Measurements from ENCODE around the gene ALDH9A1. TPM values are rescaled to one million over a fixed set of nuclear protein-coding genes. Genes with fewer than 3 reads are reported as not detected.
A peak's percentile ranks its signal among the peaks of the same experiment; 100 is the strongest.

The ALDH9A1 gene
- total and polyA plus RNA-seq, 2 of the 8 experiments (the other 6 are each of a cell fraction or from before 2014, with no cell fraction given), result 57.6 to 63.8 TPM

GRCh38 chr1:165717918-165718515 is 19.7 kb upstream of the ALDH9A1 start:
- peak overlapping the region; percentile 83; the same call in 1 of the 2 replicates for H2AFZ ChIP-seq (ENCODE audit: low read length)
- peak overlapping the region in 1 of 2 experiments; percentile 36; a peak in 1 of 4 replicates for H3K4me2 ChIP-seq (ENCODE audit: insufficient read depth in 1 of 2, low read depth in 2 of 2, low read length in 2 of 2)
- no peak overlapping the region for H3K9ac ChIP-seq (replicated peaks in 1 of 4; ENCODE audit: extremely low read depth in 1 of 4, low read depth in 3 of 4, low read length in 3 of 4)
- 33% methylated on average over 4 of the region's 4 CpGs; no CpG with 5 or more reads in 1 of the 2 experiments for WGBS, 2 experiments (ENCODE audit: extremely low coverage in 1 of 2, insufficient coverage in 1 of 2, insufficient read length in 1 of 2, insufficient replicate concordance in 2 of 2, low coverage in 1 of 2, low lambda C conversion rate in 2 of 2, missing lambda C conversion rate in 1 of 2)
- H4K20me1 ChIP-seq (replicated peaks in 1 of 2; ENCODE audit: control insufficient read depth in 1 of 2, insufficient read depth in 2 of 2, low read length in 2 of 2), result no peaks in the 10 kb centered on the region
- peak; percentile 89 for FAIRE-seq
- H3K4ac ChIP-seq (replicated peaks; ENCODE audit: insufficient read length, low read depth, low read length), result no peak overlapping the region
- H3K23ac ChIP-seq (ENCODE audit: insufficient read length), result no peak overlapping the region
- no peaks in the 10 kb centered on the region; a peak in 1 of 4 replicates for H3K79me2 ChIP-seq (ENCODE audit: control insufficient read depth in 1 of 2, insufficient read depth in 2 of 2, low read length in 2 of 2)
- no peak overlapping the region for H3K18ac ChIP-seq (ENCODE audit: extremely low read depth, low read length)
- no peak overlapping the region for H2BK15ac ChIP-seq (ENCODE audit: low read length)
- no peak overlapping the region for H2BK12ac ChIP-seq (ENCODE audit: low read depth, low read length)
- no peaks in the 10 kb centered on the region for H3K79me1 ChIP-seq (ENCODE audit: low read depth, low read length)
- no peak overlapping the region for H3K27ac ChIP-seq (ENCODE audit: low read depth, low read length)
- H3K27me3 ChIP-seq (replicated peaks in 1 of 4; ENCODE audit: control insufficient read depth in 3 of 4, extremely low read depth in 1 of 4, insufficient read depth in 3 of 4, low read length in 3 of 4), result no peaks in the 10 kb centered on the region
- TF ChIP-seq, protein P1, sequence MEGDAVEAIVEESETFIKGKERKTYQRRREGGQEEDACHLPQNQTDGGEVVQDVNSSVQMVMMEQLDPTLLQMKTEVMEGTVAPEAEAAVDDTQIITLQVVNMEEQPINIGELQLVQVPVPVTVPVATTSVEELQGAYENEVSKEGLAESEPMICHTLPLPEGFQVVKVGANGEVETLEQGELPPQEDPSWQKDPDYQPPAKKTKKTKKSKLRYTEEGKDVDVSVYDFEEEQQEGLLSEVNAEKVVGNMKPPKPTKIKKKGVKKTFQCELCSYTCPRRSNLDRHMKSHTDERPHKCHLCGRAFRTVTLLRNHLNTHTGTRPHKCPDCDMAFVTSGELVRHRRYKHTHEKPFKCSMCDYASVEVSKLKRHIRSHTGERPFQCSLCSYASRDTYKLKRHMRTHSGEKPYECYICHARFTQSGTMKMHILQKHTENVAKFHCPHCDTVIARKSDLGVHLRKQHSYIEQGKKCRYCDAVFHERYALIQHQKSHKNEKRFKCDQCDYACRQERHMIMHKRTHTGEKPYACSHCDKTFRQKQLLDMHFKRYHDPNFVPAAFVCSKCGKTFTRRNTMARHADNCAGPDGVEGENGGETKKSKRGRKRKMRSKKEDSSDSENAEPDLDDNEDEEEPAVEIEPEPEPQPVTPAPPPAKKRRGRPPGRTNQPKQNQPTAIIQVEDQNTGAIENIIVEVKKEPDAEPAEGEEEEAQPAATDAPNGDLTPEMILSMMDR (IDR thresholded peaks at IDR 0.05; ENCODE audit: control extremely low read depth in 1 of 3, insufficient read depth in 1 of 3, low read depth in 1 of 3, low read length in 3 of 3), result peak in 2 of 3 experiments; percentile 67 to 85; a peak in 3 of 4 replicates
- TF ChIP-seq E2F6 (IDR thresholded peaks at IDR 0.05), result no peak
- 0 out of 2 replicates have a peak, but pooled peaks have one; percentile 1 for TF ChIP-seq CEBPB (IDR thresholded peaks at IDR 0.05; ENCODE audit: low read depth, low read length)
- no peak for TF ChIP-seq BRCA1 (IDR thresholded peaks at IDR 0.05; ENCODE audit: low read depth, low read length)
- no peak for TF ChIP-seq JUND (IDR thresholded peaks at IDR 0.05; ENCODE audit: low read length)
- TF ChIP-seq RAD21 (IDR thresholded peaks at IDR 0.05 in 1 of 2, conservative IDR thresholded peaks at IDR 0.05 in 1 of 2; ENCODE audit: low read depth in 2 of 2, low read length in 2 of 2), result peak; percentile 93 to 95
- TF ChIP-seq TEAD4 (IDR thresholded peaks at IDR 0.05; ENCODE audit: low read depth, low read length), result peak; percentile 44; the same call in 1 of the 2 replicates
- no peaks in the 10 kb centered on the region for H3K36me3 ChIP-seq (ENCODE audit: control insufficient read depth in 2 of 4, insufficient read depth in 4 of 4, low read length in 3 of 4)
- no peak overlapping the region for H2BK120ac ChIP-seq (replicated peaks; ENCODE audit: low read depth, low read length)
- no peak overlapping the region for H2AK5ac ChIP-seq (ENCODE audit: low read depth, low read length)
- H4K5ac ChIP-seq (ENCODE audit: insufficient read length, low read depth, low read length), result no peak overlapping the region
- no peak overlapping the region for H2BK20ac ChIP-seq (ENCODE audit: low read length)
- no peak overlapping the region for H3K4me3 ChIP-seq (ENCODE audit: extremely low read depth in 1 of 4, insufficient read depth in 2 of 4, low read depth in 3 of 4, low read length in 4 of 4)
- peaks cover 0 to 2% (median 0%) of the 10 kb centered on the region in 4 experiments; a peak in 1 of 7 replicates for H3K4me1 ChIP-seq (replicated peaks in 1 of 4; ENCODE audit: control insufficient read depth in 3 of 4, insufficient read depth in 4 of 4, low read length in 3 of 4)
- H3K14ac ChIP-seq (ENCODE audit: insufficient read length), result no peak overlapping the region
- H4K8ac ChIP-seq (ENCODE audit: extremely low read depth, insufficient read depth, low read length), result no peak overlapping the region
- H4K91ac ChIP-seq (replicated peaks; ENCODE audit: insufficient read length, low read length), result no peak overlapping the region
- peak in 1 of 2 experiments; percentile 64 for DNase-seq (ENCODE audit: low read depth in 1 of 2, low spot score in 2 of 2)
- H2BK5ac ChIP-seq (ENCODE audit: low read depth, low read length), result no peak overlapping the region
- no peak overlapping the region for H3K56ac ChIP-seq (replicated peaks; ENCODE audit: insufficient read length, low read depth, low read length)
- H3K23me2 ChIP-seq (ENCODE audit: low read depth, low read length), result no peaks in the 10 kb centered on the region
- POLR2A ChIA-PET (ENCODE audit: partially characterized antibody), result interaction anchor here (0.7 to 1.0 kb wide), 3 partner anchors 51 to 565 kb away, joined by 3 read pairs; partner anchors contain the start of gene TMCO1
- CTCF ChIA-PET (ENCODE audit: partially characterized antibody), result interaction anchor here (0.6 to 2.3 kb wide), 14 partner anchors 8 to 350 kb away, joined by 3 to 10 read pairs (median 3); no protein-coding TSS in a partner anchor
- no peaks in the 10 kb centered on the region for H3K9me3 ChIP-seq (ENCODE audit: insufficient read depth in 2 of 2, low read depth in 1 of 2, low read length in 1 of 2)

All from H1 (cell line).